Stimulated activated naive CD8-positive, alpha-beta T cell treated with anti-CD3 and anti-CD28 coated beads, Interleukin-15, Interleukin-2, amounts not matched to agents 100 ng/mL and 50 ng/mL, for 24 hours (primary cell): Measurements from ENCODE around the gene SLC4A8.

Experiments used
- H3K27ac Mint-ChIP-seq: one replicate; pipeline ENCODE4 v1.8.0; 2021; ENCODE audit warnings: mild to moderate bottlenecking, mixed read lengths
- H3K27me3 Mint-ChIP-seq: one replicate; pipeline ENCODE4 v1.8.0; 2021; ENCODE audit warnings: mixed read lengths
- H3K36me3 Mint-ChIP-seq: one replicate; pipeline ENCODE4 v1.8.0; 2021; ENCODE audit warnings: low read depth, mixed read lengths
- H3K4me1 Mint-ChIP-seq: one replicate; pipeline ENCODE4 v1.8.0; 2021; ENCODE audit warnings: low read depth, mixed read lengths
- H3K4me3 Mint-ChIP-seq: one replicate; pipeline ENCODE4 v1.8.0; 2021; ENCODE audit warnings: mild to moderate bottlenecking, mixed read lengths
- H3K9me3 Mint-ChIP-seq: one replicate; pipeline ENCODE4 v1.8.0; 2021; ENCODE audit warnings: mixed read lengths

The SLC4A8 gene

GRCh38 chr12:51471111-51471864 lies 46.7 kb downstream of the SLC4A8 start:
- no peaks in the 10 kb centered on the region for H3K36me3 Mint-ChIP-seq

DNA sequence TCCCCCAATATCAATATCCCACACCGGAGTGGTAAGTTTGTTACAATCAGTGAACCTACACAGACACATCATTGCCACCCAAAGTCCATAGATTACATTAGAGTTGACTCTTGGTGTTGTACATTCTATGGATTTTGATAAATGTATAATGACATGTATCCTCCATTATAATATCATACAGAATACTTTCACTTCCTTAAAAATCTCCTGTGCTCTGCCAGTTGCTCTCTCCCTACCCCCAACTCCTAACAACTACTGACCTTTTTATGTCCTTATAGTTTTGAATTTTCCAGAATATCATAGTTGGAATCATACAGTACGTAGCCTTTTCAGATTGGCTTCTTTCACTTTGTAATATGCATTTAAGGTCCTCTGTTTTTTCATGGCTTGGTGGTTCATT lies 48.4 kb downstream of the SLC4A8 start:
- Mint-ChIP-seq H3K9me3 (no peaks in the 10 kb centered on the region), H3K4me3 (no peak overlapping the region), H3K4me1 (no peaks in the 10 kb centered on the region), H3K36me3 (no peaks in the 10 kb centered on the region), H3K27me3 (no peaks in the 10 kb centered on the region), H3K27ac (no peak overlapping the region)

More at GRCh38 chr12:51471111-51471864, 46.7 kb downstream of the SLC4A8 start:
- Mint-ChIP-seq H3K9me3 (no peaks in the 10 kb centered on the region), H3K27me3 (no peaks in the 10 kb centered on the region), H3K4me1 (no peaks in the 10 kb centered on the region), H3K27ac (no peak overlapping the region), H3K4me3 (no peak overlapping the region)

- Mint-ChIP-seq H3K27me3 (no peaks in the 10 kb centered on the region), H3K9me3 (no peaks in the 10 kb centered on the region), H3K36me3 (no peaks in the 10 kb centered on the region), H3K4me1 (no peaks in the 10 kb centered on the region), H3K27ac (no peak overlapping the region), H3K4me3 (no peak overlapping the region)
Observed at GRCh38 chr12:51473947-51474346, 49.3 kb downstream of the SLC4A8 start.

- Mint-ChIP-seq H3K36me3 (no peaks in the 10 kb centered on the region), H3K4me3 (no peak overlapping the region), H3K9me3 (no peaks in the 10 kb centered on the region), H3K27ac (no peak overlapping the region), H3K4me1 (peaks cover 5% of the 10 kb centered on the region), H3K27me3 (no peaks in the 10 kb centered on the region)
Observed at GRCh38 chr12:51475543-51475942, 50.9 kb downstream of the SLC4A8 start.

- H3K9me3 Mint-ChIP-seq: no peaks in the 10 kb centered on the region
- no peak overlapping the region for H3K4me3 Mint-ChIP-seq
- H3K27ac Mint-ChIP-seq: peak overlapping the region; percentile 27
- peaks cover 44% of the 10 kb centered on the region for H3K4me1 Mint-ChIP-seq
- H3K27me3 Mint-ChIP-seq: no peaks in the 10 kb centered on the region
- H3K36me3 Mint-ChIP-seq: no peaks in the 10 kb centered on the region
Observed at GRCh38 chr12:51480978-51481377, 56.3 kb downstream of the SLC4A8 start.

DNA sequence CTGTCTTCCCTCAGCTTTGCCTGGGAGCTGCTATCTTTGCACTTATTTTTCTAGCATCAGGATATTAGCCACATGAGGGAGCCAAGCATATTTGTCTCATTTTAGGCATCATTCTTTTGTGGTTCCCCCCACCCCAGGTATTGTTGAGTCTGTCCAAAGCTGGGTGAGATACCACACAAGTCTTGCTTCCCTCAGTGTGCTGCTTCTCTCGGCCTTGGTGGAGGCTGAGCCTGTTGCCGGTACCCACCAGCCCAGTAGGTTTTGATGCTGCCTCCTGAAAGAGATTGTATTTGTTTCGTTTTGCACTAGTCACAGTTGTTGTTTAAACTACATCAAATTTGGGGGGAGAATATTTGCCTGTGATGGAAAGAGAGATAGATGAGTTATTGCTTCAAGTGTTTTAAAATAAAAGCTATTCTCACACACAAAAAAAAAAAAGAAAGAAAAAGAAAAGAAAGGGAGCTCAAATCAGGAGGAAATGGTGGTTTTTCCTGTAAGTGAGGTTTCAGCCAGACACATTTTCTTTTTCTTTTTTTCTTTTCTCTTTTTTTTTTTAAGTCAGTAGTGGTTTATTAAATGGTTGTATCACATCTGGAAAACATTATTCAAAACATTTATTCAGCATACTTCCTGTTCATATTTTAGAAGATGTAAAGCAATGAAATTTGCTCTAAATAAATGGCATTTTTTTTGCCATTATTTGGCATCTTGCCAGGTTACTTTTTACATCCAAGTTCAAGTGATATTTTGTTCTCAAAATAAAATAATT lies 58.5 kb downstream of the SLC4A8 start:
- Mint-ChIP-seq H3K36me3 (no peaks in the 10 kb centered on the region), H3K27ac (peak overlapping the region; percentile 87), H3K4me3 (peak overlapping the region; percentile 69), H3K27me3 (no peaks in the 10 kb centered on the region), H3K4me1 (peaks cover 44% of the 10 kb centered on the region), H3K9me3 (no peaks in the 10 kb centered on the region)

- H3K36me3 Mint-ChIP-seq: no peaks in the 10 kb centered on the region
- H3K4me1 Mint-ChIP-seq: peaks cover 44% of the 10 kb centered on the region
- no peaks in the 10 kb centered on the region for H3K27me3 Mint-ChIP-seq
- H3K4me3 Mint-ChIP-seq: no peak overlapping the region
- H3K9me3 Mint-ChIP-seq: no peaks in the 10 kb centered on the region
- H3K27ac Mint-ChIP-seq: peak overlapping the region; percentile 39
Observed at GRCh38 chr12:51484119-51484518, 59.5 kb downstream of the SLC4A8 start.

DNA sequence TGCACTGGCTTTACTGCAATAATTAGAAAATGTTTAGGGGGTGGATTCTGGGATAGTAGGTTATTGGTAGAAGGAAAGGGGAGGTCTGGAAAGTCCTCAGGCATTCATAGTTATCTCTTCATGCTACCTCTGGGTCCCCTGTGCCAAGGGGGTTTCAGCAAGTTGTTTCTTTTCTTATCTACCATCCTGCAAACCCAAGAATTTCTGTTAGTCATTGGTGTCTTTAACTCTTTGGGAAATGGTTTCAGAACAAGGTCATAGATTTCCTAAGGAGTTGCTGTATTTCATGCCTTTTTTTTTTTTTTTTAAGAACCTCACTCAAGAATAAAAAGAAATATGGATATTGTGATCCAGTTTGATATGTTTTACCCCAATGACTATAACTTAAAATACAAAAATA lies 63.6 kb downstream of the SLC4A8 start:
- Mint-ChIP-seq H3K27ac (no peak overlapping the region), H3K27me3 (no peaks in the 10 kb centered on the region), H3K4me3 (no peak overlapping the region), H3K4me1 (peaks cover 16% of the 10 kb centered on the region), H3K36me3 (no peaks in the 10 kb centered on the region), H3K9me3 (no peaks in the 10 kb centered on the region)

DNA sequence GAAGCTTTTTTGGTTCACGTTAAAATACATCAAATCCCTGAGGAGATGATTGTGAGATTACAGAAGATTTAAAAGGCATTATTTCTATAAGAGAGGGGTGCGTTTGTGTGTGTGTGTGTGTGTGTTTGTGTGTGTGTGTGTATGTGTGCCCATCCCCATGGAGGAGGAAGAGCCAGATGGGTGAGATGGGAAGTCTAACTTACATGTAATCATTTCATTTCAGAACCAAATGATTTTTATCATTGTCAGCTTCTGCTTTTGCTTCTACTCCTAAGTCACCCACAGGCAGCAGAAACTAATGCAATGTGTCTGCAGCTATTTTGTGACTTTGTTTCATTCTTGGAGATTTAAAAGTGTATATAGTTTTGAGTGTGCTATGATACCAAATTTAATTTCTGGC lies 68.7 kb downstream of the SLC4A8 start:
- Mint-ChIP-seq H3K36me3 (no peaks in the 10 kb centered on the region), H3K4me3 (no peak overlapping the region), H3K27ac (no peak overlapping the region), H3K9me3 (no peaks in the 10 kb centered on the region), H3K4me1 (no peaks in the 10 kb centered on the region), H3K27me3 (no peaks in the 10 kb centered on the region)

DNA sequence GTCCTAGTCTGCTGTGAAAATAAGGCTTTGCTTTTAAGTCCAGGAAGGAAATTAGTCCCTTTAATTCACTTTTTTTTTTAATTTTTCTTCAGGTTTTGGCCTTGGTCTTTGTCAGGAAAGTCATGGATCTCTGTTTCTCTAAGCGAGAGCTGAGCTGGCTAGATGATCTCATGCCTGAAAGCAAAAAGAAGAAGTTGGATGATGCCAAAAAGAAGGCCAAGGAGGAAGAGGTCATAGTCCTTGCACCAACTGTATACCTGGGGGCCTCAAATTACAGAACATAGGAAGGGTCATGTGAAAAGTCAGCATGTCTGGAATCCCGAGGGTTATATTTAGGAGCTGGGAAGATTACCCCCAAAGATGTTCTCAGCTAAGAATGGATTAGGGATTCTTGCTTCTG lies 72.3 kb downstream of the SLC4A8 start:
- Mint-ChIP-seq H3K4me3 (no peak overlapping the region), H3K27me3 (no peaks in the 10 kb centered on the region), H3K27ac (no peak overlapping the region), H3K9me3 (no peaks in the 10 kb centered on the region), H3K4me1 (no peaks in the 10 kb centered on the region), H3K36me3 (no peaks in the 10 kb centered on the region)

DNA sequence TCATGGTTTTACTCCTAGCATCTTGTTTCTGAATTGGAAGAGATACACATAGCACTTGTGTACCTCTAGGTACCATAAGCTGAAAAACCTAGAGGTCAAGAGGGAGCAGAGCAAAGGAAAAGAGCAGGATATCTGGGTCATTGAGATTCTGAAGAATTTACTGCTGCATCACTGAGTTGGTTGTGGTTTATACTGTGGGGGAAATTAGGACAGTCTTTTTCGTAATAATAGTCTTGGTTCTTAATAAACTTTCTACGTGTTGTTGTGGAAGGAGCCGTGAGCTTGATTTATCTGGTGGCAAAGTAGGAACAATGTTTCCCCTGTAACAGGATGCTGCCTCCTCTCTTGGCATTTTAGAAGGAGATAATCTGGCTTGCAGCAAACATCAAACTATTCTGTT lies 80.2 kb downstream of the SLC4A8 start:
- no peaks in the 10 kb centered on the region for H3K27me3 Mint-ChIP-seq
- no peak overlapping the region for H3K4me3 Mint-ChIP-seq
- no peaks in the 10 kb centered on the region for H3K36me3 Mint-ChIP-seq
- H3K27ac Mint-ChIP-seq: no peak overlapping the region
- H3K9me3 Mint-ChIP-seq: no peaks in the 10 kb centered on the region
- no peaks in the 10 kb centered on the region for H3K4me1 Mint-ChIP-seq

DNA sequence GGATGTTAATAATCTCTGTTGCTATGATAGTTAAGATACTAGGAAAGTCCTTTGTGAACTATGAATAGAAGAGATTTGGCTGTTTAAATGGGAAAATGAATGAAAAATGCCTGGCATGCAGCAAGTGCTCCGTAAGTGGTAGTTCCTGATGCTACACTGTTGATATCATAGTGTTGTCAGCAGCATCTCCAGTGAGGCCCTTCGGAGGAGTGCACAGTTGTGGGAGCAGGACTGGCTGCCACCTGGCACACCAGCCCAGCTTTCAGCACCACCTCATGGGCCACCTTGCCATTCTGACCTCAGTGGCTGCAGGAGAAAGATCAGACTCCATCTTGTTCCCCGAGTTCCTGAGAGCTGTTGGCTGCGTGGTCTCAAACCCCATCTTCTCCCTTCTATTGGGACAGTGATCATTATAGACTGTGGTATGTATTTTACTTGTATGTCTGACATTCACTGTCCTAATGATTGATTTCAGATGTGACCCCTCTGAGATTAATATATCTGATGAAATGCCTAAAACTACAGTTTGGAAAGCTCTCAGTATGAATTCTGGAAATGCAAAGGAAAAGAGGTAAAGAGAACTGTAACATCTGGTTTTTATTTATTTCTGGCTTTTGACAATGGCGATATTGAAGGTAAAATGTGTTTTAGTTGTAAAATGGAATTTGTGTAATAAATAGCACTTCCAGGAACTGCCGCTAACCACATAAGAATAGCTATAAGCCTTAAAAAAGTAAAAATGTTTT lies 80.9 kb downstream of the SLC4A8 start:
- Mint-ChIP-seq H3K36me3 (no peaks in the 10 kb centered on the region), H3K4me3 (no peak overlapping the region), H3K4me1 (no peaks in the 10 kb centered on the region), H3K27me3 (no peaks in the 10 kb centered on the region), H3K27ac (no peak overlapping the region), H3K9me3 (no peaks in the 10 kb centered on the region)

- Mint-ChIP-seq H3K27ac (no peak overlapping the region), H3K4me3 (no peak overlapping the region), H3K27me3 (no peaks in the 10 kb centered on the region), H3K36me3 (no peaks in the 10 kb centered on the region), H3K9me3 (no peaks in the 10 kb centered on the region), H3K4me1 (no peaks in the 10 kb centered on the region)
Observed at GRCh38 chr12:51507178-51507577, 82.5 kb downstream of the SLC4A8 start.

- Mint-ChIP-seq H3K27me3 (no peaks in the 10 kb centered on the region), H3K9me3 (no peaks in the 10 kb centered on the region), H3K36me3 (no peaks in the 10 kb centered on the region), H3K27ac (no peak overlapping the region), H3K4me3 (no peak overlapping the region), H3K4me1 (no peaks in the 10 kb centered on the region)
Observed at GRCh38 chr12:51508285-51508684, 83.7 kb downstream of the SLC4A8 start.
